ENCODE measurements around the gene KDM4F.

KDM4F gene

DNA sequence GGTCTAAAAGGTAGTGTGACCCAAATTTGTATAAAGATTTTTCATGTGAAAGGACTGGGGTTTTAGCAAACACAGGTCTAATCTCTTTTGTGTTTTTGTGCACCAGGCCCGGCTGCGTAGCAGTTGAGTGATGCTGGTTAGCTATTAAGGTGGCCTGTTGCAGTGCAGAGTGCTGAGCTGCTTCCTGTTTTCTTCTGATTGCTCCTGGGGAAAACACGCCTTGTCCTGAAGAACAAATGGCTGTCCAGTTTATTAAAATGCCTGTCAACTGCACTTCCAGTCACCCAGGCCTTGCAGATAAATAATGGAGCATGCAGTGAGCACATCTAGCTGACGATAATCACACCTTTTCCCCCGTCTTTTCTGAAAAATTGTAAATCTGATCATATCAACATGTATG is 19.3 kb downstream of the KDM4F start:
- Histone ChIP-seq H3K9me3 (ENCODE audit: control insufficient read depth, insufficient read depth, low read depth, low read length) (no peaks in the 10 kb centered on the region), H3K4me3 (ENCODE audit: low read depth, low read length) (peak overlapping the region; percentile 79), H3K4me1 (ENCODE audit: control insufficient read depth, insufficient read depth, low read length) (no peaks in the 10 kb centered on the region), H3K27ac (ENCODE audit: extremely low read depth, low read depth, low read length) (0 out of 2 replicates have a peak overlapping the region, but pooled peaks have one; percentile 86), H3K36me3 (ENCODE audit: control insufficient read depth in 2 of 2, insufficient read depth in 1 of 2, low read length in 2 of 2) (peaks cover 0 to 4% of the 10 kb centered on the region in 2 experiments; a peak in 1 of 3 replicates)
- ChIA-PET POLR2A (interaction anchor here (1.1 to 3.7 kb wide), 8 partner anchors 11 to 722 kb away, joined by 3 to 31 read pairs (median 10); partner anchors contain the start of genes CEP57, CWC15, ENDOD1 and FAM76B), CTCF (interaction anchor here (1.2 to 10.7 kb wide), 11 partner anchors 12 to 637 kb away, joined by 3 to 63 read pairs (median 12); partner anchors contain the start of gene ENDOD1)
- TF ChIP-seq ZNF560 (tag by site-specific recombination; IDR thresholded peaks at IDR 0.05; ENCODE audit: borderline replicate concordance) (no peak), ZNF426 (tag by site-specific recombination; IDR thresholded peaks at IDR 0.05) (no peak), ZXDB (tag by site-specific recombination; IDR thresholded peaks at IDR 0.05) (0 out of 2 replicates have a peak, but pooled peaks have one; percentile 23), ZNF10 (tag by site-specific recombination; IDR thresholded peaks at IDR 0.05) (peak; percentile 88), ZNF274 (IDR thresholded peaks at IDR 0.05; ENCODE audit: low read length) (no peak), ZNF274 (tag by site-specific recombination; IDR thresholded peaks at IDR 0.05; ENCODE audit: borderline replicate concordance) (no peak), ZNF549 (tag by site-specific recombination; IDR thresholded peaks at IDR 0.05) (no peak), MEIS1 (CRISPR knock-in tag; IDR thresholded peaks at IDR 0.05; ENCODE audit: borderline replicate concordance) (no peak), ZNF600 (tag by site-specific recombination; IDR thresholded peaks at IDR 0.05) (no peak), ZNF768 (tag by site-specific recombination; IDR thresholded peaks at IDR 0.05) (peak; percentile 70; the same call in 1 of the 2 replicates), ZNF561 (tag by site-specific recombination; IDR thresholded peaks at IDR 0.05; ENCODE audit: borderline replicate concordance) (no peak), ZNF133 (tag by site-specific recombination; IDR thresholded peaks at IDR 0.05) (no peak), SETDB1 (IDR thresholded peaks at IDR 0.05; ENCODE audit: insufficient read length, low read length) (peak; percentile 46), SP3 (tag by site-specific recombination; IDR thresholded peaks at IDR 0.05) (peak; percentile 33; the same call in 1 of the 2 replicates), ZNF785 (tag by site-specific recombination; IDR thresholded peaks at IDR 0.05) (no peak), ZNF394 (tag by site-specific recombination; IDR thresholded peaks at IDR 0.05; ENCODE audit: borderline replicate concordance) (no peak), SP2 (tag by site-specific recombination; IDR thresholded peaks at IDR 0.05) (peak; percentile 54), ZNF747 (tag by site-specific recombination; IDR thresholded peaks at IDR 0.05) (no peak), OVOL3 (tag by site-specific recombination; IDR thresholded peaks at IDR 0.05) (no peak), ZNF280C (tag by site-specific recombination; IDR thresholded peaks at IDR 0.05) (no peak), ZFP37 (tag by site-specific recombination; IDR thresholded peaks at IDR 0.05) (no peak)
- TF ChIP-seq, protein P1, sequence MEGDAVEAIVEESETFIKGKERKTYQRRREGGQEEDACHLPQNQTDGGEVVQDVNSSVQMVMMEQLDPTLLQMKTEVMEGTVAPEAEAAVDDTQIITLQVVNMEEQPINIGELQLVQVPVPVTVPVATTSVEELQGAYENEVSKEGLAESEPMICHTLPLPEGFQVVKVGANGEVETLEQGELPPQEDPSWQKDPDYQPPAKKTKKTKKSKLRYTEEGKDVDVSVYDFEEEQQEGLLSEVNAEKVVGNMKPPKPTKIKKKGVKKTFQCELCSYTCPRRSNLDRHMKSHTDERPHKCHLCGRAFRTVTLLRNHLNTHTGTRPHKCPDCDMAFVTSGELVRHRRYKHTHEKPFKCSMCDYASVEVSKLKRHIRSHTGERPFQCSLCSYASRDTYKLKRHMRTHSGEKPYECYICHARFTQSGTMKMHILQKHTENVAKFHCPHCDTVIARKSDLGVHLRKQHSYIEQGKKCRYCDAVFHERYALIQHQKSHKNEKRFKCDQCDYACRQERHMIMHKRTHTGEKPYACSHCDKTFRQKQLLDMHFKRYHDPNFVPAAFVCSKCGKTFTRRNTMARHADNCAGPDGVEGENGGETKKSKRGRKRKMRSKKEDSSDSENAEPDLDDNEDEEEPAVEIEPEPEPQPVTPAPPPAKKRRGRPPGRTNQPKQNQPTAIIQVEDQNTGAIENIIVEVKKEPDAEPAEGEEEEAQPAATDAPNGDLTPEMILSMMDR (tag by site-specific recombination; IDR thresholded peaks at IDR 0.05), result no peak
- TF ChIP-seq, protein P2, sequence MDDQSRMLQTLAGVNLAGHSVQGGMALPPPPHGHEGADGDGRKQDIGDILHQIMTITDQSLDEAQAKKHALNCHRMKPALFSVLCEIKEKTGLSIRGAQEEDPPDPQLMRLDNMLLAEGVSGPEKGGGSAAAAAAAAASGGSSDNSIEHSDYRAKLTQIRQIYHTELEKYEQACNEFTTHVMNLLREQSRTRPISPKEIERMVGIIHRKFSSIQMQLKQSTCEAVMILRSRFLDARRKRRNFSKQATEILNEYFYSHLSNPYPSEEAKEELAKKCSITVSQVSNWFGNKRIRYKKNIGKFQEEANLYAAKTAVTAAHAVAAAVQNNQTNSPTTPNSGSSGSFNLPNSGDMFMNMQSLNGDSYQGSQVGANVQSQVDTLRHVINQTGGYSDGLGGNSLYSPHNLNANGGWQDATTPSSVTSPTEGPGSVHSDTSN (CRISPR knock-in tag; IDR thresholded peaks at IDR 0.05), result no peak
- TF ChIP-seq, protein P3, sequence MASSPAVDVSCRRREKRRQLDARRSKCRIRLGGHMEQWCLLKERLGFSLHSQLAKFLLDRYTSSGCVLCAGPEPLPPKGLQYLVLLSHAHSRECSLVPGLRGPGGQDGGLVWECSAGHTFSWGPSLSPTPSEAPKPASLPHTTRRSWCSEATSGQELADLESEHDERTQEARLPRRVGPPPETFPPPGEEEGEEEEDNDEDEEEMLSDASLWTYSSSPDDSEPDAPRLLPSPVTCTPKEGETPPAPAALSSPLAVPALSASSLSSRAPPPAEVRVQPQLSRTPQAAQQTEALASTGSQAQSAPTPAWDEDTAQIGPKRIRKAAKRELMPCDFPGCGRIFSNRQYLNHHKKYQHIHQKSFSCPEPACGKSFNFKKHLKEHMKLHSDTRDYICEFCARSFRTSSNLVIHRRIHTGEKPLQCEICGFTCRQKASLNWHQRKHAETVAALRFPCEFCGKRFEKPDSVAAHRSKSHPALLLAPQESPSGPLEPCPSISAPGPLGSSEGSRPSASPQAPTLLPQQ (tag by site-specific recombination; IDR thresholded peaks at IDR 0.05), result no peak
- TF ChIP-seq, protein P4, sequence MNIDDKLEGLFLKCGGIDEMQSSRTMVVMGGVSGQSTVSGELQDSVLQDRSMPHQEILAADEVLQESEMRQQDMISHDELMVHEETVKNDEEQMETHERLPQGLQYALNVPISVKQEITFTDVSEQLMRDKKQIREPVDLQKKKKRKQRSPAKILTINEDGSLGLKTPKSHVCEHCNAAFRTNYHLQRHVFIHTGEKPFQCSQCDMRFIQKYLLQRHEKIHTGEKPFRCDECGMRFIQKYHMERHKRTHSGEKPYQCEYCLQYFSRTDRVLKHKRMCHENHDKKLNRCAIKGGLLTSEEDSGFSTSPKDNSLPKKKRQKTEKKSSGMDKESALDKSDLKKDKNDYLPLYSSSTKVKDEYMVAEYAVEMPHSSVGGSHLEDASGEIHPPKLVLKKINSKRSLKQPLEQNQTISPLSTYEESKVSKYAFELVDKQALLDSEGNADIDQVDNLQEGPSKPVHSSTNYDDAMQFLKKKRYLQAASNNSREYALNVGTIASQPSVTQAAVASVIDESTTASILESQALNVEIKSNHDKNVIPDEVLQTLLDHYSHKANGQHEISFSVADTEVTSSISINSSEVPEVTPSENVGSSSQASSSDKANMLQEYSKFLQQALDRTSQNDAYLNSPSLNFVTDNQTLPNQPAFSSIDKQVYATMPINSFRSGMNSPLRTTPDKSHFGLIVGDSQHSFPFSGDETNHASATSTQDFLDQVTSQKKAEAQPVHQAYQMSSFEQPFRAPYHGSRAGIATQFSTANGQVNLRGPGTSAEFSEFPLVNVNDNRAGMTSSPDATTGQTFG (tag by site-specific recombination; IDR thresholded peaks at IDR 0.05; ENCODE audit: borderline replicate concordance), result no peak
- TF ChIP-seq, protein P5, sequence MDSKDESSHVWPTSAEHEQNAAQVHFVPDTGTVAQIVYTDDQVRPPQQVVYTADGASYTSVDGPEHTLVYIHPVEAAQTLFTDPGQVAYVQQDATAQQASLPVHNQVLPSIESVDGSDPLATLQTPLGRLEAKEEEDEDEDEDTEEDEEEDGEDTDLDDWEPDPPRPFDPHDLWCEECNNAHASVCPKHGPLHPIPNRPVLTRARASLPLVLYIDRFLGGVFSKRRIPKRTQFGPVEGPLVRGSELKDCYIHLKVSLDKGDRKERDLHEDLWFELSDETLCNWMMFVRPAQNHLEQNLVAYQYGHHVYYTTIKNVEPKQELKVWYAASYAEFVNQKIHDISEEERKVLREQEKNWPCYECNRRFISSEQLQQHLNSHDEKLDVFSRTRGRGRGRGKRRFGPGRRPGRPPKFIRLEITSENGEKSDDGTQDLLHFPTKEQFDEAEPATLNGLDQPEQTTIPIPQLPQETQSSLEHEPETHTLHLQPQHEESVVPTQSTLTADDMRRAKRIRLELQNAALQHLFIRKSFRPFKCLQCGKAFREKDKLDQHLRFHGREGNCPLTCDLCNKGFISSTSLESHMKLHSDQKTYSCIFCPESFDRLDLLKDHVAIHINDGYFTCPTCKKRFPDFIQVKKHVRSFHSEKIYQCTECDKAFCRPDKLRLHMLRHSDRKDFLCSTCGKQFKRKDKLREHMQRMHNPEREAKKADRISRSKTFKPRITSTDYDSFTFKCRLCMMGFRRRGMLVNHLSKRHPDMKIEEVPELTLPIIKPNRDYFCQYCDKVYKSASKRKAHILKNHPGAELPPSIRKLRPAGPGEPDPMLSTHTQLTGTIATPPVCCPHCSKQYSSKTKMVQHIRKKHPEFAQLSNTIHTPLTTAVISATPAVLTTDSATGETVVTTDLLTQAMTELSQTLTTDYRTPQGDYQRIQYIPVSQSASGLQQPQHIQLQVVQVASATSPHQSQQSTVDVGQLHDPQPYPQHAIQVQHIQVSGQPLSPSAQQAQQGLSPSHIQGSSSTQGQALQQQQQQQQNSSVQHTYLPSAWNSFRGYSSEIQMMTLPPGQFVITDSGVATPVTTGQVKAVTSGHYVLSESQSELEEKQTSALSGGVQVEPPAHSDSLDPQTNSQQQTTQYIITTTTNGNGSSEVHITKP (tag by site-specific recombination; IDR thresholded peaks at IDR 0.05), result no peak
